Ovary (tissue), 9 donors: Measurements from ENCODE around the gene MTAP. TPM values are rescaled to one million over a fixed set of nuclear protein-coding genes. Genes with fewer than 3 reads are reported as not detected.

ENCODE experiments used
- DNase-seq, 5 donors: peaks; one replicate each; pipeline ENCODE4 v3.0.0-alpha.2; 2019 to 2020
- H3K27ac ChIP-seq, 2 donors: fragments of 200-600 bp; one replicate each; pipeline versions ENCODE4 v1.5.1 to v1.8.0; 2019 to 2022
- H3K27me3 ChIP-seq: fragments of 200-600 bp; one replicate; pipeline ENCODE4 v1.8.0; 2022
- H3K36me3 ChIP-seq: fragments of 200-600 bp; sonication (generic); one replicate; pipeline ENCODE4 v1.5.1; 2019
- H3K4me1 ChIP-seq: one replicate; pipeline ENCODE4 v1.8.1; 2013; ENCODE audit warnings: mild to moderate bottlenecking, moderate library complexity; ENCODE audit not compliant: insufficient read depth
- H3K4me3 ChIP-seq: fragments of 200-600 bp; sonication (generic); one replicate; pipeline ENCODE4 v1.5.1; 2017
- H3K9me3 ChIP-seq, 2 donors: fragments of 200-600 bp in 1 of 2; sonication (generic) in 1 of 2; one replicate each; pipeline versions ENCODE4 v1.5.1 to v1.8.1; 2013 to 2019; ENCODE audit warnings: mild to moderate bottlenecking in 1 of 2, moderate library complexity in 1 of 2
- EP300 ChIP-seq: sonication (generic); formaldehyde crosslinking; IDR thresholded peaks from one replicate; pipeline ENCODE4 v1.6.1; 2017; ENCODE audit warnings: antibody characterized with exemption
- POLR2A ChIP-seq: fragments of 450-650 bp; IDR thresholded peaks from one replicate; pipeline ENCODE4 v1.6.1; 2017; ENCODE audit warnings: antibody characterized with exemption, mild to moderate bottlenecking, moderate library complexity
- WGBS, 3 donors: extraction: QIAGEN DNeasy Blood & Tissue Kit in 1 of 3; methylation state at CpG; one replicate each; pipeline versions ENCODE4 v1.1.5 to v1.1.7; 2013 to 2017; 5-methylcytosine and 5-hydroxymethylcytosine counted together
- intact Hi-C, 4 donors: fragments of 100-400 bp; cut with DNase I; formaldehyde crosslinking; loops; one replicate each; pipeline versions ENCODE4 v1.11.0 to v1.15.1; 2022 to 2023
- polyA plus RNA-seq, 2 donors: library from polyadenylated mRNA; stranded (reverse); fragments of 200-250 nt in 1 of 2; fragments of 350-450 nt in 1 of 2; fragmentation: Illumina TruSeq in 1 of 2; extraction: RNeasy Lipid Tissue Mini Kit (QIAGEN cat#74804) in 1 of 2; gene quantifications; one replicate each; pipeline ENCODE4 v1.2.3, GENCODE V29; 2013 to 2014
- total RNA-seq, 7 donors: library from RNA; depleted of rRNA in 2 of 7; stranded (reverse); fragments of >200 nt in 2 of 7; fragmentation: NEBNext Ultra II Directional in 3 of 7; extraction: Animal tissue kit (Norgen Biotek cat#: 25700) in 3 of 7; gene quantifications; one replicate each; pipeline versions ENCODE4 v1.1.0 to v1.2.4, GENCODE V29; 2016 to 2023
- TF ChIP-seq, protein P1 (sequence below), 3 donors: fragments of 450-650 bp in 2 of 3; fragments of 200-600 bp in 1 of 3; IDR thresholded peaks; one replicate each; pipeline versions ENCODE4 v1.5.1 to v1.8.0; 2016 to 2022; ENCODE audit warnings: antibody characterized with exemption in 3 of 3, mild to moderate bottlenecking in 1 of 3
- donor health status: DM: no; HTN: no; CAD: no; lungs with moderate emphysema.
- donor health status: DM: no; HTN: no; CAD: no.
- donor health status: Bipolar disorder and iron deficiency.
- donor health status: DM: yes; HTN: yes; CAD: no.
- donor health status: DM: no; HTN: no; CAD: no.
- donor health status: DM: yes; HTN: yes; CAD: no.

The MTAP gene
- total and polyA plus RNA-seq, 9 donors: 12.2 to 43.3 (median 34.0) TPM

DNA sequence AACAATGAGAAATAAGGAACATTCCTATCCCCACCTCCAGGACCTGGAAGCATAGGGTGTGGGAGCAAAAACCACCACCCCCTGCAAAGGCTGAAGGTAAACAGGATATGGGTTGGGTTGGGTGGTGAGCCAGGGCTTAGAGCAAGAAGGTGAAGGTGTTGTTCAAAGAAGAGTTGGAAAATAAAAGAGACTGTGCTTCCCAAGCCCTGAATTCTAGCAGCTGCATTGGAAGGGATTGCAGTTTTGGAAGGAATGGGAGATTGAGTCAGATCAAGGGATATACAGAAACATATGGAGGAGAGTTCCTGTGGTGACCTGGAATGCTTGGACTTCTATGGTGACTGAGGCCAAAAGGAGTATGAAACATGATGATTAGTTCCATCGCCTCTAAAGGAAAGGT is 24.7 kb upstream of the MTAP start:
- no peak for DNase-seq
- TF ChIP-seq, protein P1, sequence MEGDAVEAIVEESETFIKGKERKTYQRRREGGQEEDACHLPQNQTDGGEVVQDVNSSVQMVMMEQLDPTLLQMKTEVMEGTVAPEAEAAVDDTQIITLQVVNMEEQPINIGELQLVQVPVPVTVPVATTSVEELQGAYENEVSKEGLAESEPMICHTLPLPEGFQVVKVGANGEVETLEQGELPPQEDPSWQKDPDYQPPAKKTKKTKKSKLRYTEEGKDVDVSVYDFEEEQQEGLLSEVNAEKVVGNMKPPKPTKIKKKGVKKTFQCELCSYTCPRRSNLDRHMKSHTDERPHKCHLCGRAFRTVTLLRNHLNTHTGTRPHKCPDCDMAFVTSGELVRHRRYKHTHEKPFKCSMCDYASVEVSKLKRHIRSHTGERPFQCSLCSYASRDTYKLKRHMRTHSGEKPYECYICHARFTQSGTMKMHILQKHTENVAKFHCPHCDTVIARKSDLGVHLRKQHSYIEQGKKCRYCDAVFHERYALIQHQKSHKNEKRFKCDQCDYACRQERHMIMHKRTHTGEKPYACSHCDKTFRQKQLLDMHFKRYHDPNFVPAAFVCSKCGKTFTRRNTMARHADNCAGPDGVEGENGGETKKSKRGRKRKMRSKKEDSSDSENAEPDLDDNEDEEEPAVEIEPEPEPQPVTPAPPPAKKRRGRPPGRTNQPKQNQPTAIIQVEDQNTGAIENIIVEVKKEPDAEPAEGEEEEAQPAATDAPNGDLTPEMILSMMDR (IDR thresholded peaks at IDR 0.05): no peak
- no peak for TF ChIP-seq POLR2A
- Histone ChIP-seq H3K27ac (no peak overlapping the region), H3K9me3 (no peaks in the 10 kb centered on the region), H3K4me1 (no peaks in the 10 kb centered on the region), H3K4me3 (no peak overlapping the region), H3K27me3 (peaks cover 4% of the 10 kb centered on the region), H3K36me3 (no peaks in the 10 kb centered on the region)
- intact Hi-C loops: no loop called here
- 61 to 82% (median 63%) methylated on average over 1 of the region's 1 CpG for WGBS, 3 donors

DNA sequence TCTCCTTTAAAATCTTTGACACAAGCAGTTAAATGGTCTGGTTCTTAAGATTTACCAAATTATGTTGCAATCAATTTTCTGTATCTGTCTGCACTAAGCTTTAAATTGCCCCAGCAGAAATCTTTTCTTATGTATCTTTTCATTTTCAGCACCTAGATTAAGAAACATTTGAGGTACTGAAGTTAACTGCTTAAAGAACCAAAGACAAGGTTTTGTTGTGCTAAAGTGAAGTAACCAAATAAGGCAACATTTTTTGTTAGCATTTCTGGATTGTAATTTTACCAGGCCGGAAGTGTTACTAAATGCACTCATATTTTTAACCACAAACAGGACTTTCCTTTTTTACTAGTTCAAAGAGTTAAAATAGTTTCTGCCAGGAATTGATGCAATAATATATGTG is 24.1 kb upstream of the MTAP start:
- 4 to 14% (median 7%) methylated on average over 1 of the region's 1 CpG for WGBS, 3 donors
- Histone ChIP-seq H3K27me3 (peaks cover 4% of the 10 kb centered on the region), H3K9me3 (no peaks in the 10 kb centered on the region), H3K36me3 (no peaks in the 10 kb centered on the region), H3K4me3 (no peak overlapping the region), H3K4me1 (no peaks in the 10 kb centered on the region), H3K27ac (no peak overlapping the region)
- TF ChIP-seq POLR2A: no peak
- intact Hi-C loops: no loop called here
- no peak for DNase-seq

DNA sequence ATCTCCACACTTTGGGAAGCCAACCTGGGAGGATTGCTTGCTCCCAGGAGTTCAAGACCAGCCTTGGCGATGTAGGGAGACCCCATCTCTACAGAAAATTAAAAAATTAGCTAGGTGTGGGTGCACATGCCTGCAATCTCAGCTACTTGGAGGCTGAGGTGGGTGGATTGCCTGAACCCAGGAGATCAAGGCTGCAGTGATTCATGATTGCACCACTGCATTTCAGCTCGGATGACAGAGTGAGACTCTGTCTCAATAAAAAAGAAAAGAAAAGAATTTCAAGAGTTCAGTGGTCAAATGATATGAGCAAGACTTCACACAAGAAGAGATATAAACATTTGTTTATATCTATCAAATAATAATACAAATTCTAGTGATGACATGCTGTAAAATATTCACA is 23.0 kb upstream of the MTAP start:
- H3K4me3 ChIP-seq: no peak overlapping the region
- H3K27me3 ChIP-seq: no peaks in the 10 kb centered on the region
- no peaks in the 10 kb centered on the region for H3K4me1 ChIP-seq
- H3K27ac ChIP-seq: no peak overlapping the region
- no peaks in the 10 kb centered on the region for H3K36me3 ChIP-seq
- no peak for DNase-seq
- 73 to 75% (median 74%) methylated on average over 2 of the region's 2 CpGs for WGBS, 3 donors
- no peaks in the 10 kb centered on the region for H3K9me3 ChIP-seq
- TF ChIP-seq, protein P1 (IDR thresholded peaks at IDR 0.05): no peak
- no peak for TF ChIP-seq POLR2A
- TF ChIP-seq EP300: no peak
- intact Hi-C loops: no loop called here

DNA sequence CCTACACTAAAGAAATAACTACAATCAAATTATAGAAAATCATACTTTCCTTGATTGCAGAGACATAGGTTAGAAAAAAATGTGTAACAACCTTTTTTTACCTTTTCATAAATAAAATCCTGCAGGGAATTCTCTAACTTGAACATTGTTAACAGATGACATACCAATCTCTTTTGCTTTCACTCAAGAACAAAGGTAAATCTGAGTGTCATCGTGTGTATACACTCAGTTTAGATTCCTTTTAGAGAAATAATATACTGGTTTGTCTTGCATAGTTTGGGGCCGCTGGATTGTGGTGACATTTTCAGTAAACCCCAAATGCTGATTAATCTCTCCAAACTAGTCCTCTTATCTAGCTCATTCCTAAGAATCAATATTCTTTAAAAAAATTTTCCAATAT is 20.8 kb upstream of the MTAP start:
- TF ChIP-seq EP300: no peak
- H3K27ac ChIP-seq: no peak overlapping the region
- WGBS, 3 donors: 77 to 82% (median 77%) methylated on average over 2 of the region's 2 CpGs
- no peaks in the 10 kb centered on the region for H3K36me3 ChIP-seq
- no peaks in the 10 kb centered on the region for H3K27me3 ChIP-seq
- DNase-seq: no peak
- H3K4me1 ChIP-seq: no peaks in the 10 kb centered on the region
- intact Hi-C loops: loop anchor here in 1 of 4 donors (10.0 kb wide), 1 partner anchor 467 kb away; no protein-coding TSS in a partner anchor
- H3K4me3 ChIP-seq: no peak overlapping the region
- H3K9me3 ChIP-seq: no peaks in the 10 kb centered on the region

DNA sequence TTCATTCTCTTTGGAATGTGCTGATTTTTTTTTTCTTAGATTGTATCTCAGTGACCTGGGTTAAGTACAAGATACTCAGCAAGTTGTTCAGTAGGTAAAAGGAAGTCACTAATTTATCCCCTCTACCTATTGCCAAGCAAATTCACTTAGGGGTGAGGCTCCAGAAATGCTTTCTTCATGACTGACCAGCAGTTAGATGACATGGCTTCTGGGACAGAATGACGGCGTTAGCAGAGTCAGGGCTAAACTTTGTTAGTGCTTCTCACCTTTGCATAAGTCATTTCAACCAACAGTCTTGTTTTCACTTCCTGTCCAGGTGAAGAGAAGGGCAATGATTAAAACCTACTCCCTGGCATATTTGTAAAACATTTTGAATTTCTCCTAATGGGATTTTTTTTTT is 20.2 kb upstream of the MTAP start:
- no peak overlapping the region for H3K4me3 ChIP-seq
- intact Hi-C loops: loop anchor here in 1 of 4 donors (10.0 kb wide), 1 partner anchor 467 kb away; no protein-coding TSS in a partner anchor
- WGBS, 3 donors: 31 to 70% (median 63%) methylated on average over 2 of the region's 2 CpGs

More for the DNA sequence above, 20.2 kb upstream of the MTAP start:
- no peak for DNase-seq
- Histone ChIP-seq H3K27ac (no peak overlapping the region), H3K9me3 (no peaks in the 10 kb centered on the region), H3K27me3 (no peaks in the 10 kb centered on the region), H3K36me3 (no peaks in the 10 kb centered on the region), H3K4me1 (no peaks in the 10 kb centered on the region)
- TF ChIP-seq EP300: no peak
- no peak for TF ChIP-seq POLR2A
- TF ChIP-seq, protein P1 (IDR thresholded peaks at IDR 0.05): no peak
